ENCODE data around the gene ASCC3. TPM values are rescaled to one million over a fixed set of nuclear protein-coding genes. Genes with fewer than 3 reads are reported as not detected.

The ASCC3 gene
- total and polyA plus RNA-seq, 2 of the 4 experiments (the other 2 are of a cell fraction) = 25.8 to 104 TPM

- no peak overlapping the region for H4K91ac ChIP-seq (ENCODE audit: insufficient read depth, low read depth, low read length)
- no peak overlapping the region for H2BK15ac ChIP-seq (ENCODE audit: low read depth, low read length)
- ATAC-seq (ENCODE audit: low read depth) (no peak), DNase-seq (no peak)
- H3K4ac ChIP-seq (ENCODE audit: low read depth, low read length) = no peak overlapping the region
- TF ChIP-seq MAZ (IDR thresholded peaks at IDR 0.05; ENCODE audit: borderline replicate concordance, low read depth, low read length) (no peak), CHD1 (IDR thresholded peaks at IDR 0.05; ENCODE audit: low read depth, low read length) (no peak), POLR2A (IDR thresholded peaks at IDR 0.05; ENCODE audit: low read depth, low read length) (no peak), NFE2L2 (IDR thresholded peaks at IDR 0.05; ENCODE audit: low read depth, low read length) (no peak), USF2 (IDR thresholded peaks at IDR 0.05; ENCODE audit: low read depth, low read length) (no peak), RCOR1 (IDR thresholded peaks at IDR 0.05; ENCODE audit: insufficient replicate concordance, low read length) (no peak), FOS (IDR thresholded peaks at IDR 0.05; ENCODE audit: low read depth, low read length) (no peak), BHLHE40 (IDR thresholded peaks at IDR 0.05; ENCODE audit: low read depth, low read length) (no peak), SMC3 (IDR thresholded peaks at IDR 0.05; ENCODE audit: low read depth, low read length) (no peak), ELK1 (IDR thresholded peaks at IDR 0.05; ENCODE audit: borderline replicate concordance, low read depth, low read length) (no peak), CEBPB (IDR thresholded peaks at IDR 0.05; ENCODE audit: low read depth, low read length) (no peak), MAFK (IDR thresholded peaks at IDR 0.05; ENCODE audit: low read depth, low read length) (no peak)
- no peak overlapping the region for H3K4me3 ChIP-seq (ENCODE audit: insufficient read depth, low read depth, low read length)
- H3K27me3 ChIP-seq (ENCODE audit: control insufficient read depth, insufficient read depth, low read length) = peaks cover 94% of the 10 kb centered on the region
- WGBS, 2 experiments (ENCODE audit: extremely low coverage in 2 of 2, insufficient read length in 1 of 2) = 33% methylated on average over 1 of the region's 13 CpGs; no CpG with 5 or more reads in 1 of the 2 experiments
- no peak overlapping the region for H3K4me2 ChIP-seq (ENCODE audit: low read depth, low read length)
- 0 out of 2 replicates have a peak, but pooled peaks cover 14% of the 10 kb centered on the region for H4K20me1 ChIP-seq (ENCODE audit: insufficient read depth, low read length)
- BruUV-seq (replicated peaks) = no TSS peak
- no peak overlapping the region for H2BK20ac ChIP-seq (ENCODE audit: low read depth, low read length)
- H2AK5ac ChIP-seq (ENCODE audit: low read depth, low read length) = no peak overlapping the region
- no peaks in the 10 kb centered on the region for H3K36me3 ChIP-seq (ENCODE audit: control insufficient read depth, insufficient read depth, low read length)
- no peak overlapping the region for H3K56ac ChIP-seq (ENCODE audit: extremely low read depth, insufficient read depth, low read length)
- H3K23ac ChIP-seq (ENCODE audit: low read depth, low read length) = no peak overlapping the region
- ChIA-PET CTCF (interaction anchor here (0.6 to 1.5 kb wide), 3 partner anchors 286 to 1102 kb away, joined by 4 to 6 read pairs (median 4); no protein-coding TSS in a partner anchor), POLR2A (ENCODE audit: unreplicated experiment) (no interaction called here)
- dilution Hi-C loops (cut with HindIII; ENCODE audit: low sequenced_read_pairs, unreplicated experiment) (loop anchor here (25.0 kb wide), 1 partner anchor 351 kb away; no protein-coding TSS in a partner anchor), in situ Hi-C loops (cut with MboI; ENCODE audit: low sequenced_read_pairs) (loop anchor here (25.0 kb wide), 1 partner anchor 876 kb away; no protein-coding TSS in a partner anchor), intact Hi-C loops (cut with micrococcal nuclease) (no loop called here)
- H4K8ac ChIP-seq (ENCODE audit: low read depth in 2 of 2, low read length in 2 of 2) = no peak overlapping the region
- no peaks in the 10 kb centered on the region for H3K9me1 ChIP-seq (ENCODE audit: insufficient read depth, low read length)
- H3K9me3 ChIP-seq (ENCODE audit: control insufficient read depth, insufficient read depth, low read length) = peaks cover 45% of the 10 kb centered on the region
- peaks cover 5% of the 10 kb centered on the region; the same call in 1 of the 2 replicates for H3K4me1 ChIP-seq (ENCODE audit: control insufficient read depth, insufficient read depth, low read length)
- no peak overlapping the region for H3K27ac ChIP-seq (ENCODE audit: insufficient read depth, low read length)
- H2BK120ac ChIP-seq (ENCODE audit: low read depth, low read length) = no peak overlapping the region
- H2BK5ac ChIP-seq (ENCODE audit: low read depth, low read length, poor library complexity, severe bottlenecking) = no peak overlapping the region
- H3K18ac ChIP-seq (ENCODE audit: low read depth, low read length) = no peak overlapping the region
- no peak overlapping the region for H4K5ac ChIP-seq (ENCODE audit: low read depth, low read length)
- H3K9ac ChIP-seq (ENCODE audit: low read depth, low read length) = no peak overlapping the region
- no peak overlapping the region for H2AK9ac ChIP-seq (replicated peaks; ENCODE audit: low read depth, low read length, poor library complexity)
- no peaks in the 10 kb centered on the region for H3K79me1 ChIP-seq (ENCODE audit: low read depth in 1 of 2, low read length in 2 of 2)
- no peak overlapping the region for H2AFZ ChIP-seq (replicated peaks; ENCODE audit: low read length, poor library complexity)
- H3K14ac ChIP-seq (replicated peaks; ENCODE audit: low read depth, low read length) = no peak overlapping the region
Measured at GRCh38 chr6:100462706-100463629, 418.2 kb downstream of the ASCC3 start.
